ENCODE data around the gene SAYSD1. TPM values are rescaled to one million over a fixed set of nuclear protein-coding genes. Genes with fewer than 3 reads are reported as not detected.

SAYSD1 gene
- total RNA-seq, 3 donors from 2014 or later (not counting 1 experiment from before 2014, with no cell fraction given), result 11.3 to 13.1 (median 11.5) TPM

DNA sequence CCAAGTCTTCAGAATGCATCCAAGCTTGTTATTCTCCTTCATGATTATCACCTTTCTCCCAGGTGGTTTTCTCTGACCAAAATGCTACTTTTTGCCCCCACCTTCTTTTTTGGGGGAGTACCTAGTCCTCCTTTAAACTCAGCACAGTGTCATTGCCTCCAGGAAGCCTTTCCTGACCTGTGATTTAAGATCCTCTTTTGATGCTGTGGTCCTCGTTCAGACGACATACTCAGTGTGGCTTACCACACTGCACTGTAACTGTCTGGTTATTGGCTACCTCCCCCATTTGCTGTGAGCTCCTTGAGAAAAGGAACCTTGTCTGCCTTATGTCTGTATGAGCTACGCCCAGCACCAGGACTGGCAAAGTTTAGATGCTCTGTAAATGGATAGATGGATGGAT lies 14.6 kb downstream of the SAYSD1 start:
- TF ChIP-seq, protein P1, sequence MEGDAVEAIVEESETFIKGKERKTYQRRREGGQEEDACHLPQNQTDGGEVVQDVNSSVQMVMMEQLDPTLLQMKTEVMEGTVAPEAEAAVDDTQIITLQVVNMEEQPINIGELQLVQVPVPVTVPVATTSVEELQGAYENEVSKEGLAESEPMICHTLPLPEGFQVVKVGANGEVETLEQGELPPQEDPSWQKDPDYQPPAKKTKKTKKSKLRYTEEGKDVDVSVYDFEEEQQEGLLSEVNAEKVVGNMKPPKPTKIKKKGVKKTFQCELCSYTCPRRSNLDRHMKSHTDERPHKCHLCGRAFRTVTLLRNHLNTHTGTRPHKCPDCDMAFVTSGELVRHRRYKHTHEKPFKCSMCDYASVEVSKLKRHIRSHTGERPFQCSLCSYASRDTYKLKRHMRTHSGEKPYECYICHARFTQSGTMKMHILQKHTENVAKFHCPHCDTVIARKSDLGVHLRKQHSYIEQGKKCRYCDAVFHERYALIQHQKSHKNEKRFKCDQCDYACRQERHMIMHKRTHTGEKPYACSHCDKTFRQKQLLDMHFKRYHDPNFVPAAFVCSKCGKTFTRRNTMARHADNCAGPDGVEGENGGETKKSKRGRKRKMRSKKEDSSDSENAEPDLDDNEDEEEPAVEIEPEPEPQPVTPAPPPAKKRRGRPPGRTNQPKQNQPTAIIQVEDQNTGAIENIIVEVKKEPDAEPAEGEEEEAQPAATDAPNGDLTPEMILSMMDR (IDR thresholded peaks at IDR 0.05), result no peak
- Histone ChIP-seq H3K4me3 (ENCODE audit: low read length) (no peak overlapping the region), H3K9me3 (ENCODE audit: control insufficient read depth, insufficient read depth, low read length) (no peaks in the 10 kb centered on the region), H3K27me3 (ENCODE audit: control insufficient read depth, insufficient read depth, low read length) (no peaks in the 10 kb centered on the region), H3K27ac (ENCODE audit: low read length) (no peak overlapping the region), H3K36me3 (ENCODE audit: control insufficient read depth, insufficient read depth, low read length) (peaks cover 12% of the 10 kb centered on the region), H3K4me1 (ENCODE audit: control insufficient read depth, insufficient read depth, low read length) (no peaks in the 10 kb centered on the region)
- H3K9me3 Mint-ChIP-seq, result no peaks in the 10 kb centered on the region
- H3K4me1 Mint-ChIP-seq, result peaks cover 16 to 29% of the 10 kb centered on the region in 2 donors
- peaks cover 7% of the 10 kb centered on the region for H3K36me3 Mint-ChIP-seq
- no peak overlapping the region for H3K4me3 Mint-ChIP-seq
- peak in 1 of 2 donors; percentile 57 for DNase-seq
- H3K27me3 Mint-ChIP-seq (ENCODE audit: low read depth in 2 of 2), result no peaks in the 10 kb centered on the region
- peak overlapping the region in 1 of 2 donors; percentile 21 for H3K27ac Mint-ChIP-seq
- peak in 1 of 3 donors; percentile 38 for ATAC-seq
- intact Hi-C loops (cut with micrococcal nuclease), result loop anchor here (5.0 kb wide), 1 partner anchor 228 kb away; no protein-coding TSS in a partner anchor
- 11% methylated on average over 2 of the region's 3 CpGs for WGBS (ENCODE audit: insufficient coverage)

DNA sequence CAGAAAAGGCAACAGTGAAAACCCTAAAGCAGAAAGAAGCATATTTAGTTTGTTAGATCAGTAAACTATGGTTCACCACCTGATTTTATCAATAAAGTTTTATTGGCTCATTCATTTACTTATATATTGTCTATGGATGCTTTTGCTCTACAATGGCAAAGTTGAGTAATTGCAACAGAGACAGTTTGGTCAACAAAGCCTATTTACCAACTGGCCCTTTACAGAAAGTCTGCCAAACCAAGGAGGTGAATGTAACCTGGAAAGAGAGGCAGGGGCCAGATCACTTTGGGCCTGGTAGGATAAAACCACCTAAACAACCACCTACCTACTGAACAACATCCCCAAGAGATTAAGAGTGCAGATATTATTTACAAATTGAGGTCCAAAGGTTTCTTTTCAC lies 19.4 kb downstream of the SAYSD1 start:
- Mint-ChIP-seq H3K4me1 (peaks cover 4% of the 10 kb centered on the region in 2 donors), H3K27ac (no peak overlapping the region), H3K36me3 (peaks cover 9% of the 10 kb centered on the region), H3K27me3 (ENCODE audit: low read depth in 2 of 2) (peaks cover 9 to 17% of the 10 kb centered on the region in 2 donors), H3K4me3 (no peak overlapping the region), H3K9me3 (no peaks in the 10 kb centered on the region)
- DNase-seq, result no peak
- Histone ChIP-seq H3K4me3 (ENCODE audit: low read length) (no peak overlapping the region), H3K27ac (ENCODE audit: low read length) (no peak overlapping the region), H3K4me1 (ENCODE audit: control insufficient read depth, insufficient read depth, low read length) (no peaks in the 10 kb centered on the region), H3K36me3 (ENCODE audit: control insufficient read depth, insufficient read depth, low read length) (no peaks in the 10 kb centered on the region), H3K9me3 (ENCODE audit: control insufficient read depth, insufficient read depth, low read length) (no peaks in the 10 kb centered on the region), H3K27me3 (ENCODE audit: control insufficient read depth, insufficient read depth, low read length) (no peaks in the 10 kb centered on the region)
- intact Hi-C loops (cut with micrococcal nuclease), result no loop called here
- TF ChIP-seq, protein P1 (IDR thresholded peaks at IDR 0.05), result no peak
- ATAC-seq, result no peak

DNA sequence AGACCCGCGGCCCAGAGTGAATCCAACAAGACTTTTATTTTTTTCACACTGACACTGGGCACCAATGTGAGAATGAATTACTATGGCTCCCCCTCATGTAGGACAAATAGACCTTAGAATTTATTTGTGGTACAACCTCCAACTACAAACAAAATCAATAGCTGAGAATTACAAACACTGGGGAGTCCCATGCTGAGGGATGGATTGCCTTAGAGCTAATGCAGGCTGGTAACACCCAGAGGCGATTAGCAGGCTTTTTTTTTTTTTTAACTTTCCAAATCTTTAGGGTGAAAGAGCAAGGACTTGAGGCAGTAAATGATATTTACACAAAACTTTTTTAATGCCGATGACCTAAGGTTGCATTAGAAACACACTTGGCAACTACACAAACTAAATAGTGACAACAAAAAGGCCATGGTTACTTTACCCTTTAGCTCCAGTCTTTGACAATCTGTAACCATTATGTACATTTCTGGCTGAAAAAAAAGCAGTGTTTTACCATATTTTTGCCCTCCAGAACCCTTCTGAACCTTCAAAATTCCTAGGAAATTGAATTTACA lies 21.8 kb downstream of the SAYSD1 start:
- Histone ChIP-seq H3K36me3 (ENCODE audit: control insufficient read depth, insufficient read depth, low read length) (no peaks in the 10 kb centered on the region), H3K9me3 (ENCODE audit: control insufficient read depth, insufficient read depth, low read length) (no peaks in the 10 kb centered on the region), H3K4me3 (ENCODE audit: low read length) (no peak overlapping the region), H3K27me3 (ENCODE audit: control insufficient read depth, insufficient read depth, low read length) (peaks cover 6% of the 10 kb centered on the region), H3K27ac (ENCODE audit: low read length) (no peak overlapping the region), H3K4me1 (ENCODE audit: control insufficient read depth, insufficient read depth, low read length) (no peaks in the 10 kb centered on the region)
- Mint-ChIP-seq H3K36me3 (peaks cover 9% of the 10 kb centered on the region), H3K27ac (no peak overlapping the region), H3K9me3 (no peaks in the 10 kb centered on the region), H3K4me1 (peaks cover 0 to 5% of the 10 kb centered on the region in 2 donors), H3K27me3 (ENCODE audit: low read depth in 2 of 2) (peaks cover 9 to 17% of the 10 kb centered on the region in 2 donors), H3K4me3 (no peak overlapping the region)
- intact Hi-C loops (cut with micrococcal nuclease), result no loop called here
- 89% methylated on average over 3 of the region's 4 CpGs for WGBS (ENCODE audit: insufficient coverage)
- DNase-seq, result no peak
- TF ChIP-seq, protein P1 (IDR thresholded peaks at IDR 0.05), result no peak
- no peak for ATAC-seq

DNA sequence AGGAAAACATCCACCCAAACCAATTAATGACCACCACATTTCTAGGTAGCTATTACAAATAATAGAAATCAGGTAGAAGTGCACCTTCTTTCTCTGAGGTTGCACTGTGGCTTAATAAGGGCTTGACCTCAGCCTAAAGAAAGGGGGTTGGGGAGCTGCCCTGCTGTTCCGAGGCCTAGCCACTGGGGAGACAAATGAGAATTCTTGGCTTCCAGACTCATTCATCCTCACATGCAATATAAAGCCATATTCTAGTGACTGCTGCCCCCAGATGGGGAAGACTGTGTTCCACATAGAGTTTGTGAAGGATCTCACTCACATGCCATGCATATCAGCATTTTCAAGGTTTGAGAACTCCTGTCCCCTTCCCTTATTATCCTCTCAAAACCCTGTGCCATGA lies 22.9 kb downstream of the SAYSD1 start:
- Histone ChIP-seq H3K4me3 (ENCODE audit: low read length) (no peak overlapping the region), H3K27me3 (ENCODE audit: control insufficient read depth, insufficient read depth, low read length) (peaks cover 6% of the 10 kb centered on the region), H3K9me3 (ENCODE audit: control insufficient read depth, insufficient read depth, low read length) (no peaks in the 10 kb centered on the region), H3K4me1 (ENCODE audit: control insufficient read depth, insufficient read depth, low read length) (no peaks in the 10 kb centered on the region), H3K36me3 (ENCODE audit: control insufficient read depth, insufficient read depth, low read length) (no peaks in the 10 kb centered on the region), H3K27ac (ENCODE audit: low read length) (no peak overlapping the region)
- H3K4me3 Mint-ChIP-seq, result no peak overlapping the region
- DNase-seq (no peak), ATAC-seq (peak in 2 of 3 donors; percentile 41 to 46)
- no peaks in the 10 kb centered on the region for H3K9me3 Mint-ChIP-seq
- H3K27me3 Mint-ChIP-seq (ENCODE audit: low read depth in 2 of 2), result peaks cover 9 to 24% of the 10 kb centered on the region in 2 donors
- TF ChIP-seq, protein P1 (IDR thresholded peaks at IDR 0.05), result no peak
- no peak overlapping the region for H3K27ac Mint-ChIP-seq
- intact Hi-C loops (cut with micrococcal nuclease), result no loop called here
- H3K36me3 Mint-ChIP-seq, result peaks cover 9% of the 10 kb centered on the region
- WGBS (ENCODE audit: insufficient coverage), result 24% methylated on average over 1 of the region's 1 CpG
- H3K4me1 Mint-ChIP-seq, result peaks cover 0 to 5% of the 10 kb centered on the region in 2 donors

Measured in natural killer cell (primary cell).